ENCODE data around the gene PTPRN2.

Gene PTPRN2

GRCh38 chr7:158076656-158077055 is 511.0 kb downstream of the PTPRN2 start:
- H3K4me1 ChIP-seq (ENCODE audit: control insufficient read depth, insufficient read depth, low read length) = no peaks in the 10 kb centered on the region
- no peak overlapping the region for H3K4me3 ChIP-seq (ENCODE audit: low read length)
- no peak overlapping the region for H3K9ac ChIP-seq (ENCODE audit: low read length)
- no peaks in the 10 kb centered on the region for H3K36me3 ChIP-seq (ENCODE audit: control insufficient read depth, insufficient read depth, low read length)
- H3K9me3 ChIP-seq (ENCODE audit: control insufficient read depth, low read length) = no peaks in the 10 kb centered on the region
- H3K27me3 ChIP-seq (ENCODE audit: control insufficient read depth, insufficient read depth, low read length) = no peaks in the 10 kb centered on the region

DNA sequence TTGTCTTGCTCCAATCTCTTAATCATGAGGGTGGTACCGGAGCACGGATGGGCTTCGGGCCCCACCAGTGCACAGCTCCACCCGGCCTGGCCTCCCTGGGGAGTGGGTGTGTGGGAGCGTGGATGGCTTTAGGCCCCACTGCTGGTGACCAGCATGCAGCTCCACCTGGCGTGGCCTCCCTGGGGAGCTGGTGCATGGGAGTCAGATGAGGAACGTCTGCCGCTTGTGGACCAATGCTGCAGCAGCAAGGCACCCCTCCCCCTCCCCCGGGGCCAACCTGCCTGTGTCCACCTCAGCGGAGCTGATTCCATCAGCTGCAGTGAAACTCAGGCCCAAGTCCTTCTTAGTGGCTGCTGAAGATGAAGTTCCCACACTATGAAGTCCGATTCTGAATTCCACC is 511.4 kb downstream of the PTPRN2 start:
- Histone ChIP-seq H3K36me3 (ENCODE audit: control insufficient read depth, insufficient read depth, low read length) (no peaks in the 10 kb centered on the region), H3K9me3 (ENCODE audit: control insufficient read depth, low read length) (no peaks in the 10 kb centered on the region), H3K27me3 (ENCODE audit: control insufficient read depth, insufficient read depth, low read length) (no peaks in the 10 kb centered on the region), H3K4me3 (ENCODE audit: low read length) (no peak overlapping the region), H3K9ac (ENCODE audit: low read length) (no peak overlapping the region), H3K4me1 (ENCODE audit: control insufficient read depth, insufficient read depth, low read length) (no peaks in the 10 kb centered on the region)

- no peak overlapping the region for H3K9ac ChIP-seq (ENCODE audit: low read length)
- no peaks in the 10 kb centered on the region for H3K36me3 ChIP-seq (ENCODE audit: control insufficient read depth, insufficient read depth, low read length)
- no peak overlapping the region for H3K4me3 ChIP-seq (ENCODE audit: low read length)
- no peaks in the 10 kb centered on the region for H3K4me1 ChIP-seq (ENCODE audit: control insufficient read depth, insufficient read depth, low read length)
- H3K9me3 ChIP-seq (ENCODE audit: control insufficient read depth, low read length) = no peaks in the 10 kb centered on the region
- no peaks in the 10 kb centered on the region for H3K27me3 ChIP-seq (ENCODE audit: control insufficient read depth, insufficient read depth, low read length)
Measured at GRCh38 chr7:158075633-158076001, 512.0 kb downstream of the PTPRN2 start.

DNA sequence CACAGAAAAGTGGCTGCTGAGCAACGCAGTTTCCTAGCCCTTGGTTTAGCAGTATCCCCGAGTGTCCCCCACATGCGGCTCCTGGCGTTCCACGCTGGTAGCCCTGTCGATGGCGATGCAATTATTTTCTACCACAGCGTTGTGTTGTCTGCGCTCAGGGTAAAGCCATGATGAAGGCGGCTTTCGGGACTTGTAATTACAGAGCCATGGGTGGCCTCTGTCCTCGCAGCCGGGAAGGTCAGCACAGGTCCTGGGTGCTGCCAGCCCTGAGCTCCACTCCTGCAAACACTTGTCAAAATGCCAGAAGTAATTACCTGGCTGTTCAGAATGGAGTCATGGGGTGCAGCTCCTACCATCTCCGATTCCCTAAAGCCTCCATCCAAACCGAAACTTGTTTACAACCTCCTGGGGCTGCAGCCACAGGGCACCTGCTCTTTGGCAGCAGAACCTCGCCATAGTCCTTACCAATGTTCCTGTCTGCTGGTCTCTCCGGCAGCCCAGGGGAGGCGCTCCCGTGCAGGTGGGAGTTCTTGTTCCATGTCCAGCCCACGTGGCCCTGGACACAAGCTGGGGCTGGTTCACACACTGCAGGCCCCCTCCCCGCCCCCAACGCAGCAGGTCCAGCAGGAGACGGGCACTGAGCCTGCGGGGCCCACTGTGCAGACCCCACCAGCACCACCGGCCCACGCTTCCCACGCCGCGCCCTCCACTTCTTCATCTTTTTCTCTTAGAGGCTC is 512.6 kb downstream of the PTPRN2 start:
- H3K9ac ChIP-seq (ENCODE audit: low read length) = no peak overlapping the region
- no peaks in the 10 kb centered on the region for H3K9me3 ChIP-seq (ENCODE audit: control insufficient read depth, low read length)
- H3K4me3 ChIP-seq (ENCODE audit: low read length) = no peak overlapping the region
- no peaks in the 10 kb centered on the region for H3K4me1 ChIP-seq (ENCODE audit: control insufficient read depth, insufficient read depth, low read length)
- no peaks in the 10 kb centered on the region for H3K27me3 ChIP-seq (ENCODE audit: control insufficient read depth, insufficient read depth, low read length)
- no peaks in the 10 kb centered on the region for H3K36me3 ChIP-seq (ENCODE audit: control insufficient read depth, insufficient read depth, low read length)

GRCh38 chr7:158073845-158074840 is 513.5 kb downstream of the PTPRN2 start:
- no peaks in the 10 kb centered on the region for H3K4me1 ChIP-seq (ENCODE audit: control insufficient read depth, insufficient read depth, low read length)

GRCh38 chr7:158072991-158073730 is 514.5 kb downstream of the PTPRN2 start:
- Histone ChIP-seq H3K27me3 (ENCODE audit: control insufficient read depth, insufficient read depth, low read length) (no peaks in the 10 kb centered on the region), H3K9ac (ENCODE audit: low read length) (no peak overlapping the region), H3K36me3 (ENCODE audit: control insufficient read depth, insufficient read depth, low read length) (no peaks in the 10 kb centered on the region), H3K4me1 (ENCODE audit: control insufficient read depth, insufficient read depth, low read length) (no peaks in the 10 kb centered on the region), H3K4me3 (ENCODE audit: low read length) (no peak overlapping the region), H3K9me3 (ENCODE audit: control insufficient read depth, low read length) (no peaks in the 10 kb centered on the region)

More at GRCh38 chr7:158073845-158074840, 513.5 kb downstream of the PTPRN2 start:
- no peaks in the 10 kb centered on the region for H3K9me3 ChIP-seq (ENCODE audit: control insufficient read depth, low read length)
- H3K9ac ChIP-seq (ENCODE audit: low read length) = no peak overlapping the region
- no peaks in the 10 kb centered on the region for H3K36me3 ChIP-seq (ENCODE audit: control insufficient read depth, insufficient read depth, low read length)
- H3K27me3 ChIP-seq (ENCODE audit: control insufficient read depth, insufficient read depth, low read length) = no peaks in the 10 kb centered on the region
- H3K4me3 ChIP-seq (ENCODE audit: low read length) = no peak overlapping the region

DNA sequence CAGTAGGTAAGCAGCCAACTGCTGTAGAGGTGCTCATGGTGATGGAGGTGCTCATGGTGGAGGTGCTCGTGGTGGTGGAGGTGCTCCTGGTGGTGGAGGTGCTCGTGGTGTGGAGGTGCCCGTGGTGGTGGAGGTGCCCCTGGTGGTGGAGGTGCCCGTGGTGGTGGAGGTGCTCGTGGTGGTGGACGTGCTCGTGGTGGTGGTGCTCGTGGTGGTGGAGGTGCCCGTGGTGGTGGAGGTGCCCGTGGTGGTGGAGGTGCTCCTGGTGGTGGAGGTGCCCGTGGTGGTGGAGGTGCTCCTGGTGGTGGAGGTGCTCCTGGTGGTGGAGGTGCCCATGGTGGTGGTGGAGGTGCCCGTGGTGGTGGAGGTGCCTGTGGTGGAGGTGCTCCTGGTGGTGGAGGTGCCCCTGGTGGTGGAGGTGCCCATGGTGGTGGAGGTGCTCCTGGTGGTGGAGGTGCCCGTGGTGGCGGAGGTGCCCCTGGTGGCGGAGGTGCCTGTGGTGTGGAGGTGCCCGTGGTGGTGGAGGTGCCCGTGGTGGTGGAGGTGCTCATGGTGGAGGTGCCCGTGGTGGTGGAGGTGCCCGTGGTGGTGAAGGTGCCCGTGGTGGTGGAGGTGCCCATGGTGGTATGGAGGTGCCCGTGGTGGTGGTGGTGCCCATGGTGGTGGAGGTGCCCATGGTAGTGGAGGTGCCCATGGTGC is 517.3 kb downstream of the PTPRN2 start:
- Histone ChIP-seq H3K9me3 (ENCODE audit: control insufficient read depth, low read length) (no peaks in the 10 kb centered on the region), H3K4me3 (ENCODE audit: low read length) (no peak overlapping the region), H3K27me3 (ENCODE audit: control insufficient read depth, insufficient read depth, low read length) (no peaks in the 10 kb centered on the region), H3K4me1 (ENCODE audit: control insufficient read depth, insufficient read depth, low read length) (no peaks in the 10 kb centered on the region), H3K9ac (ENCODE audit: low read length) (no peak overlapping the region), H3K36me3 (ENCODE audit: control insufficient read depth, insufficient read depth, low read length) (no peaks in the 10 kb centered on the region)

GRCh38 chr7:158068853-158069252 is 518.8 kb downstream of the PTPRN2 start:
- Histone ChIP-seq H3K4me1 (ENCODE audit: control insufficient read depth, insufficient read depth, low read length) (no peaks in the 10 kb centered on the region), H3K36me3 (ENCODE audit: control insufficient read depth, insufficient read depth, low read length) (no peaks in the 10 kb centered on the region), H3K9me3 (ENCODE audit: control insufficient read depth, low read length) (no peaks in the 10 kb centered on the region), H3K4me3 (ENCODE audit: low read length) (no peak overlapping the region), H3K9ac (ENCODE audit: low read length) (no peak overlapping the region), H3K27me3 (ENCODE audit: control insufficient read depth, insufficient read depth, low read length) (no peaks in the 10 kb centered on the region)

DNA sequence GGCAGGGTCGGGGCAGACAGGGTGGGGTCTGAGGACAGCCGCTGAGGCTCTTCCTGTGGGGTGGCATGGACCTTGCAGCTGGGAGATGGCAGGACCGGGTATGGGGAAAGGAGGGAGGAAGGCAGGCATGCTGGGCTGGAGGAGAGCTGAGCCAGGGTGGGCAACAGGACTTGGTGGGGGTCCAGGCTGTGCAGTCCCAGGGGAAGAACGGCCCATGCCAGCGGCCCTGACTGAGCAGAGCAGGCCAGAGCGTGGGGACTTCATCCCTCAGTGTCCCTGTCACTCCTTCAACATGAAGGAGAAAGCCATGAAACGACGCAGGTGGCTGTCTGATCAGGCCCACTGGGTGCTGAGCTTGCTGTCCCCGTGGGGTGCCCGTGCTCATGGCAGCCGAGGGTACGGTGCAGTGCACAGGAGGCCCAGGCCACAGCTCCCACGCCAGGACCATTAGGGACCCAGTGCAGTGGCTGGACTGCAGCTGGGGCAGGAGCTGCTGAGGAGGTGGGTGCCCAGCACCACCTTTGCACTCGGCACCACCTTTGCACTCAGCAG is 519.6 kb downstream of the PTPRN2 start:
- Histone ChIP-seq H3K9ac (ENCODE audit: low read length) (no peak overlapping the region), H3K4me1 (ENCODE audit: control insufficient read depth, insufficient read depth, low read length) (no peaks in the 10 kb centered on the region), H3K36me3 (ENCODE audit: control insufficient read depth, insufficient read depth, low read length) (no peaks in the 10 kb centered on the region), H3K4me3 (ENCODE audit: low read length) (no peak overlapping the region), H3K9me3 (ENCODE audit: control insufficient read depth, low read length) (no peaks in the 10 kb centered on the region), H3K27me3 (ENCODE audit: control insufficient read depth, insufficient read depth, low read length) (no peaks in the 10 kb centered on the region)

DNA sequence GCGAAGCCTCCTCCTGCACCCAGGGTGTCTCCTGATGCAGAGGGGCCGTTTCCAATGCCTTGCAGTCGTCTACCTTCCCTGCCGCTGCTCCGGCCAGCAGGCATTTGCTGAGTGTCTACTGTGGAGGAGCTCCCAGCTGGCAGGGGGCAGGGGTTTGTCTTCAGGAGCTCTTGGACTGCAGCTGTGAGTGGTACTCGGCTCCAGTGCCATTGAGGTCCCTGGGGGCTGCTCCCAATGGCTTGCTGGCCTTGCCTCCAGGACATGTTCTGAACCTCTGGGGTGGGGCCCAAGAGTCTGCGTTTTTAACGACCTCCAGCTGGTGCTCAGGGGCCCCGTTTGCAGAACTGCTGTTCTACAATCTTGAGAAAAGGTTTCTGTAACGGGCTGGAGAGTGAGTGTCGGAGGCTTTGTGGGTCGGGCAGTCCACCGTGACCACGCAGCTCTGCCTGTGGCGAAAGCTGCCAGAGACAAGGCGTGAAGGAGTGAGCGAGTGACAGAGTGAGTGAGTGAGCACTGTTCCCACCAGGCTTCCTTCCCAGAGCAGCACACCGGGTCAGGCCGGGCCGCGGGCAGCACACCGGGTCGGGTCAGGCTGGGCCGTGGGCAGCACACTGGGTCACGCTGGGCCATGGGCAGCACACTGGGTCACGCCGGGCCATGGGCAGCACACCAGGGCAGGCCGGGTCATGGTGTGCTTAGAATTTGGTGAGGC is 520.2 kb downstream of the PTPRN2 start:
- Histone ChIP-seq H3K36me3 (ENCODE audit: control insufficient read depth, insufficient read depth, low read length) (no peaks in the 10 kb centered on the region), H3K4me1 (ENCODE audit: control insufficient read depth, insufficient read depth, low read length) (no peaks in the 10 kb centered on the region), H3K9me3 (ENCODE audit: control insufficient read depth, low read length) (no peaks in the 10 kb centered on the region), H3K4me3 (ENCODE audit: low read length) (no peak overlapping the region), H3K27me3 (ENCODE audit: control insufficient read depth, insufficient read depth, low read length) (no peaks in the 10 kb centered on the region), H3K9ac (ENCODE audit: low read length) (no peak overlapping the region)

GRCh38 chr7:158066085-158066484 is 521.5 kb downstream of the PTPRN2 start:
- no peak overlapping the region for H3K9ac ChIP-seq (ENCODE audit: low read length)
- H3K36me3 ChIP-seq (ENCODE audit: control insufficient read depth, insufficient read depth, low read length) = no peaks in the 10 kb centered on the region
- no peaks in the 10 kb centered on the region for H3K9me3 ChIP-seq (ENCODE audit: control insufficient read depth, low read length)
- H3K4me1 ChIP-seq (ENCODE audit: control insufficient read depth, insufficient read depth, low read length) = no peaks in the 10 kb centered on the region
- H3K27me3 ChIP-seq (ENCODE audit: control insufficient read depth, insufficient read depth, low read length) = no peaks in the 10 kb centered on the region
- H3K4me3 ChIP-seq (ENCODE audit: low read length) = no peak overlapping the region

Data from mucosa of stomach (tissue), 1 donor.